Activated CD4-positive, alpha-beta T cell treated with anti-CD3 and anti-CD28 coated beads for 36 hours (primary cell): ENCODE results near the gene HSD17B12. TPM values are rescaled to one million over a fixed set of nuclear protein-coding genes. Genes with fewer than 3 reads are reported as not detected.

Experiments
- ATAC-seq: fragments of 200-7000 bp; cut with Tn5 transposase; one replicate; pipeline ENCODE4 v1.10.0; 2021; ENCODE audit warnings: mild to moderate bottlenecking, moderate library complexity
- CTCF ChIA-PET: fragments of 350-600 bp; sonication (Branson Sonifier 250); formaldehyde crosslinking; loops from one replicate; lab custom pipeline; 2021; ENCODE audit warnings: antibody characterized with exemption; lab: Charles Lee
- POLR2A ChIA-PET: fragments of 350-600 bp; sonication (Branson Sonifier 250); formaldehyde crosslinking; loops from one replicate; lab custom pipeline; 2021; ENCODE audit warnings: antibody characterized with exemption, inconsistent platforms; lab: Charles Lee
- DNase-seq: peaks from one replicate; pipeline ENCODE4 v3.0.0-alpha.2; 2020
- H3K27ac Mint-ChIP-seq: one replicate; pipeline ENCODE4 v1.8.0; 2021; ENCODE audit warnings: mixed read lengths
- H3K27me3 Mint-ChIP-seq: one replicate; pipeline ENCODE4 v1.8.0; 2021; ENCODE audit warnings: mixed read lengths
- H3K36me3 Mint-ChIP-seq: one replicate; pipeline ENCODE4 v1.8.0; 2021; ENCODE audit warnings: low read depth, mixed read lengths
- H3K4me1 Mint-ChIP-seq: one replicate; pipeline ENCODE4 v1.8.0; 2021; ENCODE audit warnings: mixed read lengths
- H3K4me3 Mint-ChIP-seq: one replicate; pipeline ENCODE4 v1.8.0; 2021; ENCODE audit warnings: mild to moderate bottlenecking, moderate library complexity, mixed read lengths
- H3K9me3 Mint-ChIP-seq: one replicate; pipeline ENCODE4 v1.8.0; 2021; ENCODE audit warnings: low read depth, mixed read lengths
- intact Hi-C, 2 experiments: fragments of 100-400 bp; cut with DNase I in 1 of 2; cut with micrococcal nuclease in 1 of 2; formaldehyde crosslinking; loops; one replicate each; pipeline versions ENCODE4 v1.14.2 to v1.15.1; 2022 to 2024; cut with DNase I, micrococcal nuclease
- total RNA-seq, 2 experiments: library from RNA; stranded (reverse); gene quantifications; one replicate each; pipeline ENCODE4 v1.2.3, GENCODE V29; 2021

HSD17B12 gene
- 10 to 100 TPM; 57.6 to 68.9 TPM for total RNA-seq

GRCh38 chr11:43680521-43681400 lies at the start of gene HSD17B12:
Gene HSD17B12, plus strand, starts transcription at chr11:43680738. Its CDS starts 90 bp downstream, at chr11:43680828.
- intact Hi-C loops = loop anchor here (1.0 to 10.0 kb wide), 11 partner anchors 36 to 884 kb away; partner anchors contain the start of genes ALKBH3 (in 2 of the 2), TTC17 (in 2 of the 2), API5 (in 1 of the 2) and C11orf96 (in 1 of the 2)
- Mint-ChIP-seq H3K4me1 (peaks cover 31% of the 10 kb centered on the region), H3K4me3 (peak within 1 kb of the TSS; percentile 90), H3K36me3 (peaks cover 46% of the 10 kb centered on the region), H3K27me3 (peaks cover 2% of the 10 kb centered on the region), H3K27ac (peak within 1 kb of the TSS; percentile 97), H3K9me3 (peaks cover 5% of the 10 kb centered on the region)
- peak; percentile 100 for DNase-seq
- ChIA-PET CTCF (interaction anchor here (0.6 to 1.4 kb wide), 8 partner anchors 9 to 227 kb away, joined by 3 to 4 read pairs (median 3); no protein-coding TSS in a partner anchor), POLR2A (interaction anchor here (0.8 to 1.2 kb wide), 2 partner anchors 322 to 369 kb away, joined by 3 to 9 read pairs; partner anchors contain the start of genes API5 and TTC17)
- peak; percentile 97 for ATAC-seq

DNA sequence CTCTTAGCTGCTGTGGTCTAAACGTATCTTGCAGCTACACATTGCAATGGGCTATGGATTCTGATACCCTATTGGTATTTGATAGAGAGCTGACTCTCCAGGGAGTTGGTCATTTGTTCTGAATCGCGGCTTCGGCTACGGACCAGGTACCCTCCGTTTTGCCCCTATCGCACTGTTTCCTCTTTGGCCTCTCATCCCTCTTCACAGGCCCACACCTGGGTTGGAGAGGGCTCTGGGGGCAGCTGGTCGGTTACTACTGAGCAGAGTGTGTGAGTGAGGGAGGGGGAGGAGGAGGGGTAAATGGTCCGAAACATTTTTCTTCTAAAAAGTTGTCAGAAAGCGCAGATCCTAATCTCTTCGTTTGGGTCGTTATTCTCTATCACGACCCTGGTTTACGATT lies 48.8 kb upstream of the HSD17B12 start:
- DNase-seq (no peak), ATAC-seq (no peak)
- H3K27ac Mint-ChIP-seq = no peak overlapping the region
- no peaks in the 10 kb centered on the region for H3K4me1 Mint-ChIP-seq
- peaks cover 60% of the 10 kb centered on the region for H3K27me3 Mint-ChIP-seq
- no peak overlapping the region for H3K4me3 Mint-ChIP-seq
- CTCF ChIA-PET = interaction anchor here (0.7 kb wide), 1 partner anchor 277 kb away, joined by 3 read pairs; no protein-coding TSS in a partner anchor
- intact Hi-C loops = no loop called here
- no peaks in the 10 kb centered on the region for H3K36me3 Mint-ChIP-seq
- POLR2A ChIA-PET = no interaction called here
- no peaks in the 10 kb centered on the region for H3K9me3 Mint-ChIP-seq

- ATAC-seq (no peak), DNase-seq (no peak)
- CTCF ChIA-PET = interaction anchor here (0.7 kb wide), 1 partner anchor 276 kb away, joined by 3 read pairs; no protein-coding TSS in a partner anchor
- no peak overlapping the region for H3K27ac Mint-ChIP-seq
- peaks cover 59% of the 10 kb centered on the region for H3K27me3 Mint-ChIP-seq
- H3K9me3 Mint-ChIP-seq = no peaks in the 10 kb centered on the region
- no peaks in the 10 kb centered on the region for H3K4me1 Mint-ChIP-seq
- H3K4me3 Mint-ChIP-seq = no peak overlapping the region
- intact Hi-C loops = no loop called here
- no peaks in the 10 kb centered on the region for H3K36me3 Mint-ChIP-seq
- POLR2A ChIA-PET = no interaction called here
These were observed 48.4 kb upstream of the HSD17B12 start for GRCh38 chr11:43632181-43632580.

DNA sequence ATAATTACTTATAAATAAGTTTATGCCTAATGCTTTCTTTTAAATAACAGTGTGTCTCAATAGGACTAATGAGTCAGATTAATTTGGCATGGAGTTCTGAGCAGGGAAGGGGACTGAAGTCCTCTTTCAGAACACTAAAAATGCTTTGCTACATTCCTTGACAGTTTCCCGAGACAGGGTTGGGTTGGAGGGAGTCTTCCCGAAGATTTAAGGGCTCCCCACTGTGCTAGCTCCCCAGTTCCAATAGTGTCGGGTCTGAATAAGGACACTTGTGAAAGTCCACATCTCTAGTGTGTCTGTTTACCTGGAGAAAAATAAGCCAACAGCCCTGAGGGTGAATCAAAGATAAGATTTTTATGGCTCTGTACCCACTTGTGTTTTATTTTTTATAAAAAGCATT lies 41.8 kb upstream of the HSD17B12 start:
- peaks cover 45% of the 10 kb centered on the region for H3K27me3 Mint-ChIP-seq
- intact Hi-C loops = no loop called here
- ATAC-seq (no peak), DNase-seq (no peak)
- H3K9me3 Mint-ChIP-seq = peaks cover 2% of the 10 kb centered on the region
- POLR2A ChIA-PET = no interaction called here
- CTCF ChIA-PET = interaction anchor here (1.2 kb wide), 1 partner anchor 71 kb away, joined by 4 read pairs; no protein-coding TSS in a partner anchor
- H3K27ac Mint-ChIP-seq = no peak overlapping the region
- H3K4me1 Mint-ChIP-seq = peaks cover 2% of the 10 kb centered on the region
- H3K4me3 Mint-ChIP-seq = no peak overlapping the region
- H3K36me3 Mint-ChIP-seq = peaks cover under 1% of the 10 kb centered on the region

DNA sequence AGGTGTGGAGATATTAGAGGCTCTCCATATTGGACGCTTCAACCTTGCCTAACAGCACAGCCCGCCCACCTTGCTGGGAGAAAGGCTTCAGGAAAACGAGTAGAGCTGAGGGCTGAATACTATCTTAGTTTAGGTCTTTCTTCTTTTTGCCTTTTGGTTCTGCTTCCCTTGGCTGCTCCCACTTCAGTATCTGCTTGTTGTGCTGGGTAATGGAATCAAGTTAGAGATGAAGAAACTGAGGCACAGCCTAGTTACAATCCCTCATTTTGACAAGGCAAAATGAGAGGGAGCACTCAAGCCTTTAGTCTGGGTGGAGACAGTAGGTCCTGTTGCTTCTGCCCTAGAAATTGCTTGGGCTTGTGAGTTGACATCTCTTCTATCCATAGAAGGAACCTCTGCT lies 41.3 kb upstream of the HSD17B12 start:
- H3K27me3 Mint-ChIP-seq = peaks cover 42% of the 10 kb centered on the region
- intact Hi-C loops = no loop called here

DNA sequence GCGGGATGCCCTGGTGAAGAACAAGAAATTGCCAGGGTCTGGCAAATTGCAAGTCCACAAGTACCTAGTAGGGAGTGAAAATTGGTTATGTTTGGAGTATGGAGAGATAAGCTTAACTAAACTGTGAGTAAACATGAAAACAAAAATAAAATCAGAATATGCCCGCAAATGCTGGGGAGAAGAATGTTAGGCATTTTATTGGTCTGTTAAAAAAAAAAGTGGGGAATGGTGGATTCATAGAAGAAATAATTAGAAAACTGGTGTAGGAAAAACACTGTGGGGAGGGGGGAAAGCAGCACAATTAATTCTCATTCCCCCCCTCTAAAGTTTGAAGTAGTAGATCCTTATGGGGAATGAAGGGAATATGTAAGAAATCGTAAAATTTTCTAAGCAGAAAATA lies 40.6 kb upstream of the HSD17B12 start:
- H3K4me1 Mint-ChIP-seq = peaks cover 6% of the 10 kb centered on the region
- peaks cover 3% of the 10 kb centered on the region for H3K36me3 Mint-ChIP-seq
- no peak overlapping the region for H3K4me3 Mint-ChIP-seq
- H3K9me3 Mint-ChIP-seq = peaks cover 4% of the 10 kb centered on the region
- no peak for DNase-seq
- CTCF ChIA-PET = interaction anchor here (0.7 kb wide), 1 partner anchor 212 kb away, joined by 3 read pairs; no protein-coding TSS in a partner anchor
- H3K27me3 Mint-ChIP-seq = peaks cover 36% of the 10 kb centered on the region
- POLR2A ChIA-PET = no interaction called here
- no peak for ATAC-seq
- intact Hi-C loops = loop anchor here (5.0 kb wide), 3 partner anchors 58 to 427 kb away; partner anchors contain the start of genes ACCS (in 1 of the 2) and ALKBH3 (in 1 of the 2)
- H3K27ac Mint-ChIP-seq = no peak overlapping the region

More for the DNA sequence above, 41.3 kb upstream of the HSD17B12 start:
- Mint-ChIP-seq H3K4me3 (no peak overlapping the region), H3K36me3 (peaks cover 3% of the 10 kb centered on the region), H3K9me3 (peaks cover 4% of the 10 kb centered on the region), H3K27ac (no peak overlapping the region), H3K4me1 (peaks cover 4% of the 10 kb centered on the region)
- ChIA-PET CTCF (interaction anchor here (0.7 to 1.2 kb wide), 2 partner anchors 72 to 213 kb away, joined by 3 to 4 read pairs; no protein-coding TSS in a partner anchor), POLR2A (no interaction called here)
- ATAC-seq (no peak), DNase-seq (no peak)

GRCh38 chr11:43643898-43644620 lies 36.5 kb upstream of the HSD17B12 start:
- DNase-seq = peak; percentile 94
- POLR2A ChIA-PET = no interaction called here
- CTCF ChIA-PET = no interaction called here

GRCh38 chr11:43644621-43645299 lies 35.8 kb upstream of the HSD17B12 start:
- POLR2A ChIA-PET = no interaction called here
- H3K27me3 Mint-ChIP-seq = peaks cover 8% of the 10 kb centered on the region
- H3K4me1 Mint-ChIP-seq = peaks cover 19% of the 10 kb centered on the region
- peak overlapping the region; percentile 78 for H3K4me3 Mint-ChIP-seq
- DNase-seq (no peak), ATAC-seq (no peak)
- H3K27ac Mint-ChIP-seq = peak overlapping the region; percentile 89
- peaks cover 6% of the 10 kb centered on the region for H3K9me3 Mint-ChIP-seq
- CTCF ChIA-PET = no interaction called here
- peaks cover 8% of the 10 kb centered on the region for H3K36me3 Mint-ChIP-seq
- intact Hi-C loops = loop anchor here (1.0 to 5.0 kb wide), 9 partner anchors 36 to 423 kb away; partner anchors contain the start of genes HSD17B12 (in 2 of the 2), ACCS (in 1 of the 2) and ALKBH3 (in 1 of the 2)

More at GRCh38 chr11:43643898-43644620, 36.5 kb upstream of the HSD17B12 start:
- H3K27me3 Mint-ChIP-seq = peaks cover 15% of the 10 kb centered on the region
- peaks cover 4% of the 10 kb centered on the region for H3K9me3 Mint-ChIP-seq
- peak overlapping the region; percentile 78 for H3K4me3 Mint-ChIP-seq
- H3K36me3 Mint-ChIP-seq = peaks cover 3% of the 10 kb centered on the region
- ATAC-seq = peak; percentile 99
- H3K27ac Mint-ChIP-seq = peak overlapping the region; percentile 89
- intact Hi-C loops = loop anchor here (1.0 to 5.0 kb wide), 10 partner anchors 36 to 423 kb away; partner anchors contain the start of genes ALKBH3 (in 2 of the 2), HSD17B12 (in 2 of the 2) and ACCS (in 1 of the 2)
- peaks cover 19% of the 10 kb centered on the region for H3K4me1 Mint-ChIP-seq

GRCh38 chr11:43646767-43647166 lies 33.8 kb upstream of the HSD17B12 start:
- Mint-ChIP-seq H3K27ac (no peak overlapping the region), H3K4me3 (no peak overlapping the region), H3K36me3 (peaks cover 14% of the 10 kb centered on the region), H3K27me3 (no peaks in the 10 kb centered on the region), H3K4me1 (peaks cover 19% of the 10 kb centered on the region), H3K9me3 (peaks cover 15% of the 10 kb centered on the region)
- no peak for ATAC-seq
- CTCF ChIA-PET = interaction anchor here (0.6 kb wide), 1 partner anchor 217 kb away, joined by 3 read pairs; no protein-coding TSS in a partner anchor
- POLR2A ChIA-PET = no interaction called here
- intact Hi-C loops = no loop called here
- DNase-seq = no peak

GRCh38 chr11:43648888-43649287 lies 31.6 kb upstream of the HSD17B12 start:
- ATAC-seq = no peak
- H3K4me3 Mint-ChIP-seq = no peak overlapping the region
- peaks cover 15% of the 10 kb centered on the region for H3K4me1 Mint-ChIP-seq
- H3K9me3 Mint-ChIP-seq = peaks cover 13% of the 10 kb centered on the region
- H3K27ac Mint-ChIP-seq = no peak overlapping the region
- intact Hi-C loops = no loop called here
- ChIA-PET POLR2A (no interaction called here), CTCF (no interaction called here)
- peaks cover 12% of the 10 kb centered on the region for H3K36me3 Mint-ChIP-seq
- no peak for DNase-seq
- peaks cover 2% of the 10 kb centered on the region for H3K27me3 Mint-ChIP-seq
